Hepatocyte (in vitro differentiated cells): ENCODE data around the gene CLCF1. TPM values are rescaled to one million over a fixed set of nuclear protein-coding genes. Genes with fewer than 3 reads are reported as not detected.
A peak's percentile ranks its signal among the peaks of the same experiment; 100 is the strongest.

ENCODE experiments used
- DNase-seq: peaks from one replicate; pipeline ENCODE4 v3.0.0-alpha.2; 2016; ENCODE audit warnings: low spot score
- H2AFZ ChIP-seq: fragments of 200-600 bp; sonication (generic); 2 replicates; pipeline ENCODE4 v1.6.0; 2016; ENCODE audit warnings: antibody characterized with exemption, mild to moderate bottlenecking
- H3K27ac ChIP-seq: fragments of 200-600 bp; sonication (generic); 2 replicates; pipeline ENCODE4 v1.5.1; 2016; ENCODE audit warnings: mild to moderate bottlenecking
- H3K27me3 ChIP-seq: fragments of 200-600 bp; sonication (generic); 2 replicates; pipeline ENCODE4 v1.6.1; 2016
- H3K36me3 ChIP-seq: fragments of 200-600 bp; sonication (generic); replicated peaks from 2 replicates; pipeline ENCODE4 v1.5.1; 2016; ENCODE audit warnings: low read depth; ENCODE audit not compliant: insufficient read depth
- H3K4me1 ChIP-seq: fragments of 200-600 bp; sonication (generic); 2 replicates; pipeline ENCODE4 v1.5.1; 2016; ENCODE audit warnings: mild to moderate bottlenecking, moderate library complexity; ENCODE audit not compliant: insufficient read depth
- H3K4me2 ChIP-seq: fragments of 200-600 bp; sonication (generic); 2 replicates; pipeline ENCODE4 v1.6.0; 2016
- H3K4me3 ChIP-seq: fragments of 200-600 bp; sonication (generic); 2 replicates; pipeline ENCODE4 v1.5.1; 2016; ENCODE audit warnings: mild to moderate bottlenecking
- H3K79me2 ChIP-seq: fragments of 200-600 bp; sonication (generic); 2 replicates; pipeline ENCODE4 v1.6.0; 2017; ENCODE audit warnings: mild to moderate bottlenecking
- H3K9me2 ChIP-seq: fragments of 200-600 bp; sonication (generic); replicated peaks from 2 replicates; pipeline ENCODE4 v1.6.0; 2017; ENCODE audit warnings: mild to moderate bottlenecking; ENCODE audit not compliant: insufficient read depth
- H3K9me3 ChIP-seq: fragments of 200-600 bp; sonication (generic); 2 replicates; pipeline ENCODE4 v1.5.1; 2016; ENCODE audit warnings: low read depth, mild to moderate bottlenecking
- H4K20me1 ChIP-seq: fragments of 200-600 bp; sonication (generic); 2 replicates; pipeline ENCODE4 v1.6.0; 2016; ENCODE audit warnings: mild to moderate bottlenecking; ENCODE audit not compliant: insufficient read depth, poor library complexity, severe bottlenecking
- CTCF ChIP-seq: fragments of 200-600 bp; sonication (generic); IDR thresholded peaks from 2 replicates; pipeline ENCODE4 v1.5.1; 2016; ENCODE audit warnings: antibody characterized with exemption, mild to moderate bottlenecking; ENCODE audit not compliant: poor library complexity
- EZH2 ChIP-seq: fragments of 200-600 bp; sonication (generic); IDR thresholded peaks from 2 replicates; pipeline ENCODE4 v1.6.1; 2016; ENCODE audit warnings: antibody characterized with exemption, mild to moderate bottlenecking, borderline replicate concordance
- EZH2phosphoT487 ChIP-seq: fragments of 200-600 bp; sonication (generic); IDR thresholded peaks from one replicate; pipeline ENCODE4 v1.6.1; 2018; ENCODE audit warnings: antibody characterized with exemption, mild to moderate bottlenecking, low read depth, moderate library complexity; ENCODE audit not compliant: unreplicated experiment, severe bottlenecking
- WGBS: methylation state at CpG from one replicate; pipeline ENCODE4 v1.1.6; 2016; ENCODE audit warnings: low lambda C conversion rate; ENCODE audit errors: missing lambda C conversion rate; 5-methylcytosine and 5-hydroxymethylcytosine counted together
- polyA plus RNA-seq: library from polyadenylated mRNA; unstranded; fragments of >200 nt; fragmentation: Nextera tagmentation; extraction: Ambion mirVana; gene quantifications from 2 replicates; pipeline ENCODE4 v1.2.1, GENCODE V29; 2016
- total RNA-seq: library from RNA; depleted of rRNA; stranded (reverse); fragments of >200 nt; gene quantifications from 2 replicates; pipeline ENCODE4 v1.2.3, GENCODE V29; 2014

Gene CLCF1
- total and polyA plus RNA-seq, 2 experiments from 2014 or later = 9.4 to 13.2 TPM

DNA sequence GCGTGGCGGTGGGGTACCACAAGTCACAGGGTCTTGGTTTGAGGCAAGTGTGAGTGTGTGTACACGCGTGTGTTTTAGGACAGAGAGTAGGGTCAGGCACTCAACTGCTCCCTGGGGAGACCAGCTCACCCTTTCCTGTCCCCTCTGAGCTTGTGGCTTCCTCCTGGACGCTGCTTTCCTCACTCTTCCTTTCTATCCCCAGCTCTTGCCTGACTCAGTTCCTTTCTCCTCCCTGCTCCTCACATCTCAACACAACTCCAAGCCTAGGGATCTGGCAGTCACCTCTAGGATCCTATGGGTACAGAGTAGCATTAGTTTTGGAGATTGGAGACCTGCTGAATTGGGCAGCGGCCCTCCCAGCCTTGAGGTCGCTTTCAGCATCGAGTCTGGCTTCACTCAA is 4.1 kb downstream of the CLCF1 start:
- Histone ChIP-seq H3K27ac (peak overlapping the region; percentile 99), H4K20me1 (no peaks in the 10 kb centered on the region), H3K9me3 (no peaks in the 10 kb centered on the region), H3K4me2 (peak overlapping the region; percentile 91), H3K79me2 (peaks cover 37% of the 10 kb centered on the region), H3K4me3 (no peak overlapping the region), H3K4me1 (peaks cover 75% of the 10 kb centered on the region), H2AFZ (no peak overlapping the region), H3K27me3 (no peaks in the 10 kb centered on the region), H3K36me3 (no peaks in the 10 kb centered on the region), H3K9me2 (no peaks in the 10 kb centered on the region)
- no peak for TF ChIP-seq EZH2phosphoT487
- TF ChIP-seq EZH2 = no peak
- TF ChIP-seq CTCF = no peak
- 85% methylated on average over 8 of the region's 8 CpGs for WGBS
- DNase-seq = no peak

GRCh38 chr11:67368621-67369020 is 4.8 kb downstream of the CLCF1 start:
- H3K4me2 ChIP-seq = peak overlapping the region; percentile 69
- DNase-seq = no peak
- H2AFZ ChIP-seq = no peak overlapping the region
- H3K36me3 ChIP-seq = no peaks in the 10 kb centered on the region
- no peaks in the 10 kb centered on the region for H3K9me3 ChIP-seq
- H3K27ac ChIP-seq = peak overlapping the region; percentile 99
- no peaks in the 10 kb centered on the region for H3K9me2 ChIP-seq
- WGBS = 94% methylated on average over 3 of the region's 3 CpGs
- no peaks in the 10 kb centered on the region for H4K20me1 ChIP-seq
- no peak overlapping the region for H3K4me3 ChIP-seq
- no peaks in the 10 kb centered on the region for H3K27me3 ChIP-seq
- H3K4me1 ChIP-seq = peaks cover 69% of the 10 kb centered on the region
- TF ChIP-seq EZH2phosphoT487 (no peak), EZH2 (no peak), CTCF (no peak)
- peaks cover 42% of the 10 kb centered on the region for H3K79me2 ChIP-seq

DNA sequence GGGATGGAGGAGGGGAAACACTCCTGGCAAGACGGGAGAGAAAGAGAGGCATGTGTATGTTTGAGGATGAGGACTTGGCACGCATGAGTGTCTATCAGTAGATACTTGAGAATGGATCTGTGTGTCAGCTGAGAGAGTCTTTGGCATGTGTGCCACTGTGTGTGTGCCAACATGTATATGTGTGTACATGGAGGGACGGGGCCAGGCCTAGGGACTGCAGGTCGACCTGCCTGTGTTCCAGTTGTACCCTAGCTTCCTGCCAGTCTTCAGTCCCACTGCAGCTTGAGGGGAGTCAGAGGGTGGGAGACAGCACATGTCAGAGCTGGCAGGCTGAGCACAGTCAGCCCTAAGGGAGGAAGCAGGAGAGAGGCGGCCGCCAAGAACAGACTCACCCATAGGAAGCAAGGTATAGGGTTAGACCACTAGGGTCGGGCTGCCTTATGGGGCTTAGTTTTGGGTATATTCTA is 5.6 kb downstream of the CLCF1 start:
- 75% methylated on average over 6 of the region's 7 CpGs for WGBS
- DNase-seq = no peak
- TF ChIP-seq EZH2phosphoT487 = no peak
- no peak for TF ChIP-seq EZH2
- H3K4me3 ChIP-seq = no peak overlapping the region
- peaks cover 67% of the 10 kb centered on the region for H3K4me1 ChIP-seq
- H3K79me2 ChIP-seq = peaks cover 37% of the 10 kb centered on the region
- H3K36me3 ChIP-seq = no peaks in the 10 kb centered on the region
- H2AFZ ChIP-seq = no peak overlapping the region
- H3K4me2 ChIP-seq = peak overlapping the region; percentile 69
- no peaks in the 10 kb centered on the region for H3K9me2 ChIP-seq
- H3K27ac ChIP-seq = peak overlapping the region; percentile 99
- H3K9me3 ChIP-seq = no peaks in the 10 kb centered on the region
- no peaks in the 10 kb centered on the region for H4K20me1 ChIP-seq
- H3K27me3 ChIP-seq = no peaks in the 10 kb centered on the region

GRCh38 chr11:67366961-67367760 is 6.2 kb downstream of the CLCF1 start:
- 65% methylated on average over 20 of the region's 25 CpGs for WGBS
- peak; percentile 62 for DNase-seq
- H3K79me2 ChIP-seq = peaks cover 37% of the 10 kb centered on the region
- no peaks in the 10 kb centered on the region for H3K36me3 ChIP-seq
- no peaks in the 10 kb centered on the region for H3K27me3 ChIP-seq
- no peaks in the 10 kb centered on the region for H3K9me2 ChIP-seq
- no peak overlapping the region for H3K4me3 ChIP-seq
- H3K9me3 ChIP-seq = no peaks in the 10 kb centered on the region
- peak overlapping the region; percentile 99 for H3K27ac ChIP-seq
- H2AFZ ChIP-seq = no peak overlapping the region
- H3K4me1 ChIP-seq = peaks cover 66% of the 10 kb centered on the region
- TF ChIP-seq CTCF = no peak
- no peak for TF ChIP-seq EZH2phosphoT487
- no peak for TF ChIP-seq EZH2
- H4K20me1 ChIP-seq = no peaks in the 10 kb centered on the region
- peak overlapping the region; percentile 69 for H3K4me2 ChIP-seq
